ENCODE results near the gene SIRT3. TPM values are rescaled to one million over a fixed set of nuclear protein-coding genes. Genes with fewer than 3 reads are reported as not detected.

Gene SIRT3
- polyA plus RNA-seq, 3 donors = 4.3 to 23.7 (median 4.3) TPM

- Histone ChIP-seq H2AFZ (ENCODE audit: insufficient read depth, low read depth, low read length, poor library complexity, severe bottlenecking) (no peak overlapping the region), H3K9ac (ENCODE audit: insufficient read depth, low read length, poor library complexity, severe bottlenecking) (no peak overlapping the region), H3K4me2 (replicated peaks; ENCODE audit: extremely low read depth, low read length, poor library complexity, severe bottlenecking) (no peak overlapping the region), H3K36me3 (replicated peaks in 1 of 2; ENCODE audit: control insufficient read depth in 1 of 2, insufficient read depth in 2 of 2, low read length in 2 of 2) (peaks cover 23 to 40% of the 10 kb centered on the region in 2 donors), H4K20me1 (ENCODE audit: insufficient read depth, low read length) (peaks cover 55% of the 10 kb centered on the region), H3K27me3 (ENCODE audit: control insufficient read depth in 2 of 2, insufficient read depth in 2 of 2, low read length in 2 of 2) (no peaks in the 10 kb centered on the region), H3K4me1 (ENCODE audit: control insufficient read depth in 1 of 2, insufficient read depth in 2 of 2, low read length in 2 of 2) (peaks cover 50 to 68% of the 10 kb centered on the region in 2 donors), H3K4me3 (replicated peaks in 1 of 3; ENCODE audit: low read depth in 2 of 3, low read length in 3 of 3) (no peak overlapping the region), H3K27ac (ENCODE audit: low read depth in 1 of 2, low read length in 2 of 2) (no peak overlapping the region), H3K79me2 (ENCODE audit: insufficient read depth, low read length) (peaks cover 57% of the 10 kb centered on the region), H3K9me3 (replicated peaks in 1 of 2; ENCODE audit: control insufficient read depth in 1 of 2, insufficient read depth in 1 of 2, low read length in 2 of 2) (no peaks in the 10 kb centered on the region)
- intact Hi-C loops (cut with micrococcal nuclease) = loop anchor here in 1 of 2 donors (5.0 to 10.0 kb wide), 2 partner anchors 62 to 299 kb away; partner anchors contain the start of gene RNH1
- TF ChIP-seq CTCF (IDR thresholded peaks at IDR 0.05) = no peak
- Mint-ChIP-seq H3K36me3 (peaks cover 42 to 53% of the 10 kb centered on the region in 2 donors), H3K27me3 (ENCODE audit: low read depth in 3 of 3) (peaks cover 2 to 6% (median 4%) of the 10 kb centered on the region in 3 donors), H3K4me3 (no peak overlapping the region), H3K9me3 (no peaks in the 10 kb centered on the region), H3K4me1 (peaks cover 56% of the 10 kb centered on the region), H3K27ac (peak overlapping the region in 1 of 7 donors; percentile 21)
- 98% methylated on average over 15 of the region's 16 CpGs for WGBS (ENCODE audit: insufficient coverage)
- DNase-seq = peak in 1 of 3 donors; percentile 4
Observed at GRCh38 chr11:205221-206001, 30.7 kb downstream of the SIRT3 start.

DNA sequence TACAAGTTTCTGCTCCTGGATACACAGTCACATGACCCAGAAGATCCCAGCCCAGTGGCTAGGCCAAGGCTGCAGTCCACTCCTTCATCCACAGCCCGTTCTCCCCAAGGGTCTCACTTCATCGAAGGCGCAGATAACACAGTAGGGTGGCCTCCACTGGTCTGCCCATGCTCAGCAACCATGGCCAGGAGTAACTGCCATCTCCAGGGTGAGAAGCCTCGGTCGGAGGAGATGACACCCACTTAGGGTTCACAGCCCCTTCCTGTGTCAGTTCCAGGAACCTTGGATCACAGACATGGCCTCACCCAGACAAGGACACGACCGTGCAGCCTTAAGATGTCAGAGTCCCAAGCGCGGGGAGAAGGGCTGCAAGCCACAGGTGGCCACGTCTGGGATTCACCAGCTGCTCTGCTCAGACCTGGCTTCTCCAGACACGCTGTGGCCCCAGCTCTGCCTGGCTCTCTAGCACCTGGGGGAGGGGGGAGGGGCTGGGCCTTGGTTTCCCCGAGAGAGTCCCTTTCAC is 31.5 kb downstream of the SIRT3 start:
- Histone ChIP-seq H3K9me3 (replicated peaks in 1 of 2; ENCODE audit: control insufficient read depth in 1 of 2, insufficient read depth in 1 of 2, low read length in 2 of 2) (no peaks in the 10 kb centered on the region), H3K4me1 (ENCODE audit: control insufficient read depth in 1 of 2, insufficient read depth in 2 of 2, low read length in 2 of 2) (peaks cover 43 to 61% of the 10 kb centered on the region in 2 donors), H3K27ac (ENCODE audit: low read depth in 1 of 2, low read length in 2 of 2) (no peak overlapping the region), H3K79me2 (ENCODE audit: insufficient read depth, low read length) (peaks cover 49% of the 10 kb centered on the region), H3K36me3 (replicated peaks in 1 of 2; ENCODE audit: control insufficient read depth in 1 of 2, insufficient read depth in 2 of 2, low read length in 2 of 2) (peaks cover 15 to 33% of the 10 kb centered on the region in 2 donors), H4K20me1 (ENCODE audit: insufficient read depth, low read length) (peaks cover 50% of the 10 kb centered on the region), H3K4me2 (replicated peaks; ENCODE audit: extremely low read depth, low read length, poor library complexity, severe bottlenecking) (no peak overlapping the region), H2AFZ (ENCODE audit: insufficient read depth, low read depth, low read length, poor library complexity, severe bottlenecking) (no peak overlapping the region), H3K4me3 (replicated peaks in 1 of 3; ENCODE audit: low read depth in 2 of 3, low read length in 3 of 3) (no peak overlapping the region), H3K27me3 (ENCODE audit: control insufficient read depth in 2 of 2, insufficient read depth in 2 of 2, low read length in 2 of 2) (no peaks in the 10 kb centered on the region), H3K9ac (ENCODE audit: insufficient read depth, low read length, poor library complexity, severe bottlenecking) (no peak overlapping the region)
- H3K27ac Mint-ChIP-seq = peak overlapping the region in 1 of 7 donors; percentile 4
- peaks cover 36 to 47% of the 10 kb centered on the region in 2 donors for H3K36me3 Mint-ChIP-seq
- no peak for TF ChIP-seq CTCF (IDR thresholded peaks at IDR 0.05)
- intact Hi-C loops (cut with micrococcal nuclease) = loop anchor here (5.0 to 10.0 kb wide), 3 partner anchors 33 to 300 kb away; partner anchors contain the start of genes PSMD13 (in 1 of the 2), RNH1 (in 1 of the 2) and SIRT3 (in 1 of the 2)
- DNase-seq = peak in 1 of 3 donors; percentile 4
- no peak overlapping the region for H3K4me3 Mint-ChIP-seq
- H3K9me3 Mint-ChIP-seq = peaks cover 0 to 2% (median 0%) of the 10 kb centered on the region in 7 donors
- 97% methylated on average over 10 of the region's 12 CpGs for WGBS (ENCODE audit: insufficient coverage)
- peaks cover 48% of the 10 kb centered on the region for H3K4me1 Mint-ChIP-seq
- H3K27me3 Mint-ChIP-seq (ENCODE audit: low read depth in 3 of 3) = peaks cover 2 to 7% (median 4%) of the 10 kb centered on the region in 3 donors
